Activated B cell treated with CpG ODN at 0.5 μM for 24 hours (primary cell): ENCODE results near the gene TMEM218. TPM values are rescaled to one million over a fixed set of nuclear protein-coding genes. Genes with fewer than 3 reads are reported as not detected.

Experiments
- ATAC-seq: fragments of 200-7000 bp; cut with Tn5 transposase; one replicate; pipeline ENCODE4 v1.10.0; 2021; ENCODE audit warnings: low read depth, mild to moderate bottlenecking, moderate library complexity
- CTCF ChIA-PET: fragments of 350-600 bp; sonication (Branson Sonifier 250); formaldehyde crosslinking; loops from one replicate; lab custom pipeline; 2021; ENCODE audit warnings: antibody characterized with exemption; lab: Charles Lee
- POLR2A ChIA-PET: fragments of 350-600 bp; sonication (Branson Sonifier 250); formaldehyde crosslinking; loops from one replicate; lab custom pipeline; 2021; ENCODE audit warnings: antibody characterized with exemption; lab: Charles Lee
- DNase-seq: peaks from one replicate; pipeline ENCODE4 v3.0.0; 2022
- H3K27ac Mint-ChIP-seq: one replicate; pipeline ENCODE4 v1.8.0; 2020; ENCODE audit warnings: mixed read lengths
- H3K27me3 Mint-ChIP-seq: one replicate; pipeline ENCODE4 v1.8.0; 2021; ENCODE audit warnings: mixed read lengths
- H3K36me3 Mint-ChIP-seq: one replicate; pipeline ENCODE4 v1.8.0; 2021; ENCODE audit warnings: low read depth, mixed read lengths
- H3K4me1 Mint-ChIP-seq: one replicate; pipeline ENCODE4 v1.8.0; 2021; ENCODE audit warnings: mixed read lengths
- H3K4me3 Mint-ChIP-seq: one replicate; pipeline ENCODE4 v1.8.0; 2020; ENCODE audit warnings: mild to moderate bottlenecking, mixed read lengths
- H3K9me3 Mint-ChIP-seq: one replicate; pipeline ENCODE4 v1.8.0; 2020; ENCODE audit warnings: mixed read lengths
- intact Hi-C: fragments of 100-400 bp; cut with micrococcal nuclease; formaldehyde crosslinking; loops from one replicate; pipeline ENCODE4 v1.15.1; 2024
- total RNA-seq: library from RNA; stranded (reverse); gene quantifications from 2 replicates; pipeline ENCODE4 v1.2.3, GENCODE V29; 2022
- TF ChIP-seq, protein P1 (sequence below): fragments of 200-600 bp; IDR thresholded peaks from one replicate; pipeline ENCODE4 v1.8.0; 2022; ENCODE audit warnings: antibody characterized with exemption, mild to moderate bottlenecking

TMEM218 gene
- total RNA-seq, 1 donor from 2014 or later: 18.8 TPM

DNA sequence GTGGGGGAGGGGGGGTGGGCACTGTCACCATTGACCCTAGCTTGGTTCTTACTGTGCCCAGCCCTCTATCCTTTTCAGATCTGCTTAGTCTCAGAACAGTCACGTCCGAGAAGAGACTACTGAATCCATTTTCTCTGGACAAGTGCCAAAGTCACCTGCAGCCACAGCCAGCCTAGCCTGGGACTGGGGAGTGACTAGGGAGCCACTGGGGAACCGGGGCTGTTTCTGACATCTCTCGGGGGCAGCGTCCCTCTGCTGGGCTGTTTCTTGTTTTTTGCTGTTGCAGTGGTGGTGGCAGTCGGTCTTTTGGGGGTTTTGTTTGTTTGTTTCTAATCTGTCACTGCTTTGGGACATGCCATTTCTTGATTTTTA is 39.6 kb downstream of the TMEM218 start:
- Mint-ChIP-seq H3K27me3 (no peaks in the 10 kb centered on the region), H3K9me3 (no peaks in the 10 kb centered on the region), H3K4me3 (peak overlapping the region; percentile 30), H3K27ac (peak overlapping the region; percentile 91), H3K4me1 (peaks cover 69% of the 10 kb centered on the region), H3K36me3 (no peaks in the 10 kb centered on the region)
- ChIA-PET POLR2A (interaction anchor here (0.6 to 5.7 kb wide), 5 partner anchors 8 to 454 kb away, joined by 3 to 78 read pairs (median 6); partner anchors contain the start of genes CCDC15, SLC37A2 and TMEM218), CTCF (interaction anchor here (1.1 to 3.3 kb wide), 4 partner anchors 9 to 52 kb away, joined by 3 to 10 read pairs (median 6); partner anchors contain the start of gene SLC37A2)
- intact Hi-C loops: loop anchor here (1.0 to 10.0 kb wide), 12 partner anchors 9 to 1140 kb away; partner anchors contain the start of genes CCDC15, FAM118B, HYLS1 and MSANTD2
- DNase-seq: no peak
- TF ChIP-seq, protein P1, sequence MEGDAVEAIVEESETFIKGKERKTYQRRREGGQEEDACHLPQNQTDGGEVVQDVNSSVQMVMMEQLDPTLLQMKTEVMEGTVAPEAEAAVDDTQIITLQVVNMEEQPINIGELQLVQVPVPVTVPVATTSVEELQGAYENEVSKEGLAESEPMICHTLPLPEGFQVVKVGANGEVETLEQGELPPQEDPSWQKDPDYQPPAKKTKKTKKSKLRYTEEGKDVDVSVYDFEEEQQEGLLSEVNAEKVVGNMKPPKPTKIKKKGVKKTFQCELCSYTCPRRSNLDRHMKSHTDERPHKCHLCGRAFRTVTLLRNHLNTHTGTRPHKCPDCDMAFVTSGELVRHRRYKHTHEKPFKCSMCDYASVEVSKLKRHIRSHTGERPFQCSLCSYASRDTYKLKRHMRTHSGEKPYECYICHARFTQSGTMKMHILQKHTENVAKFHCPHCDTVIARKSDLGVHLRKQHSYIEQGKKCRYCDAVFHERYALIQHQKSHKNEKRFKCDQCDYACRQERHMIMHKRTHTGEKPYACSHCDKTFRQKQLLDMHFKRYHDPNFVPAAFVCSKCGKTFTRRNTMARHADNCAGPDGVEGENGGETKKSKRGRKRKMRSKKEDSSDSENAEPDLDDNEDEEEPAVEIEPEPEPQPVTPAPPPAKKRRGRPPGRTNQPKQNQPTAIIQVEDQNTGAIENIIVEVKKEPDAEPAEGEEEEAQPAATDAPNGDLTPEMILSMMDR: no peak
- no peak for ATAC-seq

DNA sequence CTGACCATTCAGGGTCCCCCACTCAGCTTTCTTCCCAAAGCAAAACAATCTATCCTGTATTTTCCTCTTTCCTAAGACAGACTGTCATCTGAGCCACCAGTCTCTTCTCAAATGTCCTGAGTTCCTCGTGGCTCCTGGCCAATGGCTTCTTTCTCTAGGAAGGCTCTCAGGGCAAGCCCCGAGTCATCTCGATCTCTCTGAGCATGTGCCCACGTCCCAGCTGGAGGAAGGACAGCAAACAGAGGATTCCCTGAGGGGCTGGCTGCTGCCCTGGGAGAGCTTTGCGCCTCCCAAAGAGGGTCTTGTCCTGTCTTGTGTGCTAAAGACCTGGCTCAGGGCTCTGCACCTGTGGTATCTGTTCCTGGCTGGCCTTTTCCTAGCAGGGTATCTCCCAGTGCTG is 40.0 kb downstream of the TMEM218 start:
- Mint-ChIP-seq H3K36me3 (no peaks in the 10 kb centered on the region), H3K4me3 (peak overlapping the region; percentile 40), H3K27me3 (no peaks in the 10 kb centered on the region), H3K27ac (peak overlapping the region; percentile 82), H3K9me3 (no peaks in the 10 kb centered on the region), H3K4me1 (peaks cover 69% of the 10 kb centered on the region)
- ChIA-PET POLR2A (interaction anchor here (0.6 to 5.7 kb wide), 6 partner anchors 8 to 454 kb away, joined by 3 to 78 read pairs (median 6); partner anchors contain the start of genes CCDC15, SLC37A2 and TMEM218), CTCF (interaction anchor here (1.3 to 3.3 kb wide), 3 partner anchors 19 to 53 kb away, joined by 3 to 10 read pairs (median 9); no protein-coding TSS in a partner anchor)
- intact Hi-C loops: loop anchor here (5.0 to 10.0 kb wide), 8 partner anchors 34 to 1141 kb away; partner anchors contain the start of genes FAM118B, HYLS1, MSANTD2 and RPUSD4
- DNase-seq (no peak), ATAC-seq (no peak)
- TF ChIP-seq, protein P1: no peak

DNA sequence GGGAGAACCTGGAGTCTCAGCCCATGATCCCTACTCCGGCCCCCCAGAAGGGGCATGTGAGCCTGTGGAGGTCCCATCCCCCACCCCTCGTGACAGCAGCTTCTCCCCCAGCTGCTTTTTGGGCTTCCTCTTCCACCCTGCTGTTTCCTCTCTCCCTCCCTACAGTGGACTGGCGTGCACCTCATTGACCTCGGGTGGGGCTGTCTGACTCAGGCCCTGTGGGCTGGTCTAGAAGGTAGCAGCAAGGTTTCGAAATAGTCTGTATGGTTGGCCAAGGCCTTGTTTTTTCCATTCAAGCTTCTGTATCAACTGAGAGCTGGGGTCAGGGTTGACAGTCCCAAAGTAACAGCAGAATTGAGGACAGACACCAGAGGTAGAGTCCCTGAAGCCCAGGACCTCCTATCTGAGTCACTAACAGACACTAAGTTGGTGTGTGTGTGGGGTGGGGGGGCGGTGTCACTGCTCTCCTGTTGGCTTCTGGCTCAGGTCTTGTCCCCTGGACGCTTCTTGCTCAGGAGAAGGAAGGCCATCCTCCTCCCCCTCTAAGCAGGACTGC is 40.6 kb downstream of the TMEM218 start:
- intact Hi-C loops: loop anchor here (5.0 to 10.0 kb wide), 8 partner anchors 33 to 1142 kb away; partner anchors contain the start of genes FAM118B, HYLS1, MSANTD2 and RPUSD4
- peaks cover 71% of the 10 kb centered on the region for H3K4me1 Mint-ChIP-seq
- TF ChIP-seq, protein P1: no peak
- H3K27me3 Mint-ChIP-seq: peaks cover 2% of the 10 kb centered on the region
- H3K9me3 Mint-ChIP-seq: no peaks in the 10 kb centered on the region
- H3K36me3 Mint-ChIP-seq: no peaks in the 10 kb centered on the region
- H3K27ac Mint-ChIP-seq: peak overlapping the region; percentile 82
- no peak for DNase-seq
- peak; percentile 69 for ATAC-seq
- peak overlapping the region; percentile 40 for H3K4me3 Mint-ChIP-seq
- ChIA-PET POLR2A (interaction anchor here (0.6 to 5.7 kb wide), 6 partner anchors 7 to 499 kb away, joined by 3 to 78 read pairs (median 4); partner anchors contain the start of genes EI24, SLC37A2 and TMEM218), CTCF (interaction anchor here (0.7 to 3.3 kb wide), 3 partner anchors 20 to 71 kb away, joined by 3 to 10 read pairs (median 5); no protein-coding TSS in a partner anchor)

DNA sequence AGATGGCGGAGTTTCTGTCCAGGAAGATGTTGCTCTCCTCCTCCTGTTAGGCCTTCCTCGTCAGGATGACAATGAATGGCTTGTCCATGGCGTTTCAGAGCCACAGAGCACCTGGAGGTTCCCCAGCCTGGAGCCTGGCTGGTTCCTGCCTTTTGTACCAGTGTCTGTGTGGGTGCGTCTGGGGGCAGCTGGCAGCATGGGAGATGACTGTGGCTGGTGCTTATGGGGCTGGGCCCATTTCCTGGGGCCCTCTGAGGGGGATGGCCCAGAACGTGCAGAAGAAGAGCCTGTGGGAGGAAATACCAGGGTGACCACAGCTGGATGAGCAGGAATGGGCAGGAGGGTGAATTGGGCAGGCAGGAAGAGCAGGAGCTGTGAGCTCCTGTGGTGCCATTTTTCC is 41.6 kb downstream of the TMEM218 start:
- no peaks in the 10 kb centered on the region for H3K36me3 Mint-ChIP-seq
- no peak for ATAC-seq
- TF ChIP-seq, protein P1: no peak
- intact Hi-C loops: loop anchor here (5.0 to 10.0 kb wide), 8 partner anchors 32 to 1143 kb away; partner anchors contain the start of genes FAM118B, HYLS1, MSANTD2 and RPUSD4
- H3K9me3 Mint-ChIP-seq: no peaks in the 10 kb centered on the region
- peaks cover 2% of the 10 kb centered on the region for H3K27me3 Mint-ChIP-seq
- POLR2A ChIA-PET: interaction anchor here (0.6 to 5.7 kb wide), 3 partner anchors 14 to 500 kb away, joined by 3 to 53 read pairs (median 4); partner anchors contain the start of genes EI24 and TMEM218
- H3K27ac Mint-ChIP-seq: peak overlapping the region; percentile 82
- no peak for DNase-seq
- H3K4me3 Mint-ChIP-seq: peak overlapping the region; percentile 12
- H3K4me1 Mint-ChIP-seq: peaks cover 71% of the 10 kb centered on the region
- CTCF ChIA-PET: interaction anchor here (0.6 to 1.1 kb wide), 3 partner anchors 21 to 821 kb away, joined by 3 to 5 read pairs (median 3); no protein-coding TSS in a partner anchor

DNA sequence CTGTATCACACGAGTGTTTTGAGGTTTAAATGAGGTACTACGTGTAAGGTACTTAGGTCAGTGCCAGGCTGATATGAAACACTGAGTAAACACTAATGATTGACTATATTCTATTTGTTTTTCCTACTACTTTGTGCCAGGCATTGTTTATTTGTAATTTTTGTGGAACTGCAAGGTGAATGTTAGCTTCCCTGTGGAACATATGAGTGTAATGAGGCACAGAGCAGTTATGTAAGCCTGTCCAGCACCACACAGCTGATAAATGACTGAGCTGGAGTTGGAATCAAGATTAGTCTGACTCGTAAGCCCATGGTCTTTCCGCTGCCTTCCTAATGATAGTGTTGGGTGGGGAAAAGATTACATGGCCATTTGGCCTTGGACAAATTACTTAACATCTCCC is 42.4 kb downstream of the TMEM218 start:
- H3K4me1 Mint-ChIP-seq: peaks cover 70% of the 10 kb centered on the region
- H3K9me3 Mint-ChIP-seq: no peaks in the 10 kb centered on the region
- intact Hi-C loops: no loop called here
- TF ChIP-seq, protein P1: no peak
- peaks cover 3% of the 10 kb centered on the region for H3K27me3 Mint-ChIP-seq
- POLR2A ChIA-PET: no interaction called here
- H3K27ac Mint-ChIP-seq: peak overlapping the region; percentile 82
- no peak overlapping the region for H3K4me3 Mint-ChIP-seq
- ATAC-seq: no peak
- no peaks in the 10 kb centered on the region for H3K36me3 Mint-ChIP-seq
- no peak for DNase-seq
- CTCF ChIA-PET: interaction anchor here (0.6 kb wide), 1 partner anchor 822 kb away, joined by 3 read pairs; no protein-coding TSS in a partner anchor
